GM12878 (cell line): Measurements from ENCODE around the gene TCF25. TPM values are rescaled to one million over a fixed set of nuclear protein-coding genes. Genes with fewer than 3 reads are reported as not detected.

Source experiments
- ATAC-seq: fragments of 200-7000 bp; cut with Tn5 transposase; 3 replicates; pipeline ENCODE4 v1.9.1; 2020; ENCODE audit warnings: mild to moderate bottlenecking, moderate library complexity
- BruUV-seq: library from RNA; stranded (reverse); fragments of 400-500 nt; replicated peaks from 2 replicates; lab custom pipeline; 2021; lab: Mats Ljungman, UMichigan
- CTCF ChIA-PET: fragments of 300-600 bp; sonication (Branson Sonifier 250); formaldehyde crosslinking; extraction: SDS; loops from one replicate; lab custom pipeline; 2021; ENCODE audit warnings: inconsistent platforms; lab: Yijun Ruan, JAX
- POLR2A ChIA-PET: fragments of 350-600 bp; formaldehyde crosslinking; extraction: SDS; loops from one replicate; lab custom pipeline; 2021; ENCODE audit warnings: inconsistent platforms; lab: Charles Lee
- RAD21 ChIA-PET: fragments of 300-600 bp; sonication (Branson Sonifier 250); formaldehyde crosslinking; loops from one replicate; lab custom pipeline; 2023; ENCODE audit warnings: antibody characterized with exemption; ENCODE audit not compliant: unreplicated experiment; lab: Charles Lee
- SMC1A ChIA-PET: fragments of 300-600 bp; sonication (Branson Sonifier 250); formaldehyde crosslinking; loops from one replicate; lab custom pipeline; 2023; ENCODE audit not compliant: unreplicated experiment, uncharacterized antibody; lab: Charles Lee
- DNase-seq: peaks from one replicate; pipeline ENCODE4 v3.0.0-alpha.2; 2011; ENCODE audit warnings: low read depth, low spot score
- FAIRE-seq: peaks from 3 replicates; lab custom pipeline; 2011; peaks lifted over from hg19 to GRCh38; lab: Jason Lieb, UNC
- H2AFZ ChIP-seq: 2 replicates; pipeline ENCODE4 v1.6.0; 2011; ENCODE audit warnings: low read depth, low read length, control low read depth; ENCODE audit not compliant: control insufficient read depth
- H3K27ac ChIP-seq: 2 replicates; pipeline ENCODE4 v1.5.1; 2011; ENCODE audit warnings: control low read depth; ENCODE audit not compliant: control insufficient read depth, insufficient read depth
- H3K27me3 ChIP-seq, 2 experiments: replicated peaks in 1 of 2; 2 replicates each; pipeline versions ENCODE4 v1.6.0 to v1.6.1; 2011; ENCODE audit warnings: low read length in 1 of 2; ENCODE audit not compliant: control insufficient read depth in 2 of 2, insufficient read depth in 2 of 2
- H3K36me3 ChIP-seq, 2 experiments: 2 replicates each; pipeline ENCODE4 v1.5.1; 2011; ENCODE audit warnings: low read length in 1 of 2; ENCODE audit not compliant: control insufficient read depth in 2 of 2, insufficient read depth in 2 of 2
- H3K4me1 ChIP-seq: 2 replicates; pipeline ENCODE4 v1.6.1; 2011; ENCODE audit warnings: mild to moderate bottlenecking, low read length, moderate library complexity, mixed read lengths; ENCODE audit not compliant: control insufficient read depth, insufficient read depth
- H3K4me2 ChIP-seq: 2 replicates; pipeline ENCODE4 v1.6.0; 2011; ENCODE audit warnings: control low read depth; ENCODE audit not compliant: control insufficient read depth, insufficient read depth
- H3K4me3 ChIP-seq: fragments of 200-600 bp; sonication (generic); 2 replicates; pipeline ENCODE4 v1.5.1; 2016
- H3K79me2 ChIP-seq: 2 replicates; pipeline ENCODE4 v1.6.0; 2011; ENCODE audit warnings: low read length; ENCODE audit not compliant: control insufficient read depth, insufficient read depth
- H3K9ac ChIP-seq: 2 replicates; pipeline ENCODE4 v1.8.0; 2011; ENCODE audit warnings: low read length, control low read depth, mixed read lengths; ENCODE audit not compliant: control insufficient read depth, insufficient read depth
- H3K9me3 ChIP-seq: replicated peaks from 3 replicates; pipeline ENCODE4 v1.5.1; 2011; ENCODE audit warnings: mild to moderate bottlenecking, low read length; ENCODE audit not compliant: control insufficient read depth, insufficient read depth
- H4K20me1 ChIP-seq: 2 replicates; pipeline ENCODE4 v1.6.0; 2011; ENCODE audit not compliant: control insufficient read depth, insufficient read depth
- BCL3 ChIP-seq: IDR thresholded peaks from 2 replicates; pipeline ENCODE4 v1.6.1; 2011; ENCODE audit warnings: borderline replicate concordance, low read depth, mild to moderate bottlenecking, moderate library complexity, low read length; ENCODE audit not compliant: insufficient read depth, poor library complexity, severe bottlenecking
- HDGF ChIP-seq: fragments of 450-650 bp; IDR thresholded peaks from 2 replicates; pipeline ENCODE4 v1.6.1; 2016; ENCODE audit warnings: antibody characterized with exemption
- MTA3 ChIP-seq: IDR thresholded peaks from 2 replicates; pipeline ENCODE4 v1.6.1; 2012; ENCODE audit warnings: low read length, inconsistent platforms, borderline replicate concordance
- NFXL1 ChIP-seq: fragments of 450-650 bp; IDR thresholded peaks from 2 replicates; pipeline ENCODE4 v1.6.1; 2017; ENCODE audit warnings: antibody characterized with exemption, mild to moderate bottlenecking, borderline replicate concordance
- RBBP5 ChIP-seq: fragments of 200-600 bp; sonication (generic); conservative IDR thresholded peaks from 2 replicates; pipeline ENCODE4 v1.6.1; 2016
- RELA ChIP-seq: fragments of 450-650 bp; IDR thresholded peaks from 2 replicates; pipeline ENCODE4 v1.8.0; 2014; ENCODE audit warnings: borderline replicate concordance; ENCODE audit not compliant: partially characterized antibody
- TARDBP ChIP-seq: IDR thresholded peaks from 2 replicates; pipeline ENCODE4 v1.6.1; 2016; ENCODE audit warnings: borderline replicate concordance
- ZBTB40 ChIP-seq: fragments of 450-650 bp; IDR thresholded peaks from 2 replicates; pipeline ENCODE4 v1.6.1; 2016; ENCODE audit warnings: mild to moderate bottlenecking, moderate library complexity, borderline replicate concordance
- ZNF207 ChIP-seq: fragments of 450-650 bp; IDR thresholded peaks from 2 replicates; pipeline ENCODE4 v1.6.1; 2014; ENCODE audit warnings: antibody characterized with exemption, mild to moderate bottlenecking, borderline replicate concordance
- WGBS: methylation state at CpG from one replicate; pipeline ENCODE4 v1.1.6; 2016; ENCODE audit warnings: low lambda C conversion rate; ENCODE audit not compliant: insufficient replicate concordance, insufficient coverage; ENCODE audit errors: missing lambda C conversion rate; 5-methylcytosine and 5-hydroxymethylcytosine counted together
- in situ Hi-C: fragments of 300-500 bp; cut with MboI; formaldehyde crosslinking; loops from 9 replicates; pipeline ENCODE4 v1.14.3; 2018; ENCODE audit warnings: mixed read lengths
- intact Hi-C: fragments of 100-400 bp; cut with micrococcal nuclease; formaldehyde crosslinking; loops from one replicate; pipeline ENCODE4 v1.14.2; 2022; ENCODE audit not compliant: unreplicated experiment
- polyA plus RNA-seq, 11 experiments: library from polyadenylated mRNA; depleted of rRNA in 4 of 11; unstranded in 6 of 11; stranded (reverse) in 5 of 11; fragments of >200 nt; fragmentation: Nextera tagmentation in 4 of 11; fragmentation: Illumina TruSeq in 1 of 11; extraction: Ambion mirVana in 4 of 11; extraction: Trizol in 1 of 11; gene quantifications; 1 replicate in 1 of 11; 2 replicates in 10 of 11; pipeline versions ENCODE4 v1.2.1 to v1.2.3, GENCODE V29; 2011 to 2016; ENCODE audit warnings: inconsistent platforms in 2 of 11, missing spikeins in 2 of 11, low read depth in 1 of 11
- total RNA-seq, 4 experiments: library from RNA; depleted of rRNA in 3 of 4; stranded (reverse); fragments of >200 nt in 3 of 4; fragmentation: Illumina TruSeq in 1 of 4; extraction: Trizol in 1 of 4; gene quantifications; 2 replicates each; pipeline versions ENCODE4 v1.2.1 to v1.2.3, GENCODE V29; 2013 to 2021

The TCF25 gene
- total and polyA plus RNA-seq, 10 of the 15 experiments (the other 5 are each of a cell fraction or from before 2014, with no cell fraction given), result 8.4 to 130 (median 89.4) TPM

- Histone ChIP-seq H2AFZ (no peak overlapping the region), H3K4me1 (no peaks in the 10 kb centered on the region), H3K36me3 (peaks cover 0 to 5% of the 10 kb centered on the region in 2 experiments), H3K27ac (no peak overlapping the region), H3K79me2 (no peaks in the 10 kb centered on the region), H3K27me3 (no peaks in the 10 kb centered on the region), H3K9me3 (no peaks in the 10 kb centered on the region), H3K4me3 (no peak overlapping the region), H3K9ac (no peak overlapping the region), H3K4me2 (no peak overlapping the region), H4K20me1 (no peaks in the 10 kb centered on the region)
- CTCF ChIA-PET, result no interaction called here
- SMC1A ChIA-PET, result no interaction called here
- POLR2A ChIA-PET, result no interaction called here
- no peak for TF ChIP-seq ZNF207
- no peak for TF ChIP-seq MTA3
- TF ChIP-seq NFXL1, result no peak
- TF ChIP-seq RELA, result no peak
- no peak for TF ChIP-seq ZBTB40
- TF ChIP-seq HDGF, result no peak
- TF ChIP-seq TARDBP, result no peak
- no peak for TF ChIP-seq RBBP5
- no peak for TF ChIP-seq BCL3
- no TSS peak for BruUV-seq
- RAD21 ChIA-PET, result no interaction called here
- intact Hi-C loops (no loop called here), in situ Hi-C loops (no loop called here)
- ATAC-seq, result no peak
- DNase-seq, result no peak
- FAIRE-seq, result no peak
- 94% methylated on average over 13 of the region's 13 CpGs for WGBS
Observed at GRCh38 chr16:89960966-89961365, 87.6 kb downstream of the TCF25 start.

Other genes starting within 250 kb of the TCF25 start
Only the 7 nearest of the 13 such genes appear.
- 14.2 and 15.5 TPM in 2 replicates for gene ZNF276, start 152.1 kb upstream of the TCF25 start, total RNA-seq (2014; rRNA removed)
- 6.8 and 11.6 TPM in 2 replicates for gene ZNF276, start 152.1 kb upstream of the TCF25 start, total RNA-seq (2014; rRNA removed; fragmentation: Illumina TruSeq; extraction: Trizol)
- gene ZNF276, start 152.1 kb upstream of the TCF25 start, total RNA-seq (2021), result 18.5 and 22.3 TPM in 2 replicates
- 6.0 and 9.4 TPM in 2 replicates for gene ZNF276, start 152.1 kb upstream of the TCF25 start, polyA plus RNA-seq (2011; rRNA removed)
- 5.9 and 10.3 TPM in 2 replicates for gene ZNF276, start 152.1 kb upstream of the TCF25 start, polyA plus RNA-seq (2014; fragmentation: Illumina TruSeq; extraction: Trizol)
- under 1 TPM; 0.27 to 0.93 TPM for gene ZNF276, start 152.1 kb upstream of the TCF25 start, polyA plus RNA-seq (2014; fragmentation: Nextera tagmentation; extraction: Ambion mirVana)
- gene ZNF276, start 152.1 kb upstream of the TCF25 start, polyA plus RNA-seq (2014; rRNA removed), result 22.7 and 27.1 TPM in 2 replicates
- gene ZNF276, start 152.1 kb upstream of the TCF25 start, polyA plus RNA-seq (2016; fragmentation: Nextera tagmentation; extraction: Ambion mirVana), result 1 to 10 TPM; 8.0 TPM
- 46.8 and 57.7 TPM in 2 replicates for gene FANCA, start 56.9 kb upstream of the TCF25 start, total RNA-seq (2014; rRNA removed)
- 32.0 and 32.1 TPM in 2 replicates for gene FANCA, start 56.9 kb upstream of the TCF25 start, total RNA-seq (2014; rRNA removed; fragmentation: Illumina TruSeq; extraction: Trizol)
- gene FANCA, start 56.9 kb upstream of the TCF25 start, total RNA-seq (2021), result 64.3 and 84.5 TPM in 2 replicates
- gene FANCA, start 56.9 kb upstream of the TCF25 start, polyA plus RNA-seq (2011; rRNA removed), result 35.5 and 57.6 TPM in 2 replicates
- gene FANCA, start 56.9 kb upstream of the TCF25 start, polyA plus RNA-seq (2014; fragmentation: Illumina TruSeq; extraction: Trizol), result 30.6 and 54.3 TPM in 2 replicates
- 1 to 10 TPM; 4.7 to 6.9 TPM for gene FANCA, start 56.9 kb upstream of the TCF25 start, polyA plus RNA-seq (2014; fragmentation: Nextera tagmentation; extraction: Ambion mirVana)
- gene FANCA, start 56.9 kb upstream of the TCF25 start, polyA plus RNA-seq (2014; rRNA removed), result 79.6 and 95.9 TPM in 2 replicates
- gene FANCA, start 56.9 kb upstream of the TCF25 start, polyA plus RNA-seq (2016; fragmentation: Nextera tagmentation; extraction: Ambion mirVana), result 10 to 100 TPM; 50.4 to 53.4 TPM
- gene SPIRE2, start 45.1 kb upstream of the TCF25 start, total RNA-seq (2014; rRNA removed), result 0.05 and 0.23 TPM in 2 replicates
- gene SPIRE2, start 45.1 kb upstream of the TCF25 start, total RNA-seq (2014; rRNA removed; fragmentation: Illumina TruSeq; extraction: Trizol), result 0.27 and 0.32 TPM in 2 replicates
- 0.35 and 0.64 TPM in 2 replicates for gene SPIRE2, start 45.1 kb upstream of the TCF25 start, total RNA-seq (2021)
- gene SPIRE2, start 45.1 kb upstream of the TCF25 start, polyA plus RNA-seq (2011; rRNA removed), result 0.04 TPM in 1 of 2 replicates, not detected in the other
- 0.46 and 0.52 TPM in 2 replicates for gene SPIRE2, start 45.1 kb upstream of the TCF25 start, polyA plus RNA-seq (2014; fragmentation: Illumina TruSeq; extraction: Trizol)
- under 1 TPM; 0.03 to 0.18 TPM for gene SPIRE2, start 45.1 kb upstream of the TCF25 start, polyA plus RNA-seq (2014; fragmentation: Nextera tagmentation; extraction: Ambion mirVana)
- 0.05 and 0.28 TPM in 2 replicates for gene SPIRE2, start 45.1 kb upstream of the TCF25 start, polyA plus RNA-seq (2014; rRNA removed)
- gene SPIRE2, start 45.1 kb upstream of the TCF25 start, polyA plus RNA-seq (2016; fragmentation: Nextera tagmentation; extraction: Ambion mirVana), result under 1 TPM in 1 of 2 experiments, not detected in 1; 0.56 TPM
- gene MC1R, start 45.3 kb downstream of the TCF25 start, total RNA-seq (2014; rRNA removed), result 0.60 and 0.62 TPM in 2 replicates
- 0.28 and 0.40 TPM in 2 replicates for gene MC1R, start 45.3 kb downstream of the TCF25 start, total RNA-seq (2014; rRNA removed; fragmentation: Illumina TruSeq; extraction: Trizol)
- 0.72 and 1.3 TPM in 2 replicates for gene MC1R, start 45.3 kb downstream of the TCF25 start, total RNA-seq (2021)
- gene MC1R, start 45.3 kb downstream of the TCF25 start, polyA plus RNA-seq (2011; rRNA removed), result 0.68 and 1.0 TPM in 2 replicates
- 0.50 TPM in 1 of 2 replicates, not detected in the other for gene MC1R, start 45.3 kb downstream of the TCF25 start, polyA plus RNA-seq (2014; fragmentation: Illumina TruSeq; extraction: Trizol)
- gene MC1R, start 45.3 kb downstream of the TCF25 start, polyA plus RNA-seq (2014; fragmentation: Nextera tagmentation; extraction: Ambion mirVana), result under 1 TPM; 0.06 to 0.07 TPM
- gene MC1R, start 45.3 kb downstream of the TCF25 start, polyA plus RNA-seq (2014; rRNA removed), result 1.8 and 2.3 TPM in 2 replicates
- gene MC1R, start 45.3 kb downstream of the TCF25 start, polyA plus RNA-seq (2016; fragmentation: Nextera tagmentation; extraction: Ambion mirVana), result under 1 TPM; 0.18 to 0.40 TPM
- gene TUBB3, start 49.8 kb downstream of the TCF25 start, total RNA-seq (2014; rRNA removed), result 1.3 and 1.6 TPM in 2 replicates
- gene TUBB3, start 49.8 kb downstream of the TCF25 start, total RNA-seq (2014; rRNA removed; fragmentation: Illumina TruSeq; extraction: Trizol), result 0.49 and 0.69 TPM in 2 replicates
- gene TUBB3, start 49.8 kb downstream of the TCF25 start, total RNA-seq (2021), result 1.6 and 2.3 TPM in 2 replicates
- gene TUBB3, start 49.8 kb downstream of the TCF25 start, polyA plus RNA-seq (2011; rRNA removed), result 0.19 and 0.58 TPM in 2 replicates
- gene TUBB3, start 49.8 kb downstream of the TCF25 start, polyA plus RNA-seq (2014; fragmentation: Illumina TruSeq; extraction: Trizol), result 0.32 TPM in 1 of 2 replicates, not detected in the other
- under 1 TPM in 1 of 2 experiments, not detected in 1; 0.09 TPM for gene TUBB3, start 49.8 kb downstream of the TCF25 start, polyA plus RNA-seq (2014; fragmentation: Nextera tagmentation; extraction: Ambion mirVana)
- 0.50 and 0.86 TPM in 2 replicates for gene TUBB3, start 49.8 kb downstream of the TCF25 start, polyA plus RNA-seq (2014; rRNA removed)
- gene TUBB3, start 49.8 kb downstream of the TCF25 start, polyA plus RNA-seq (2016; fragmentation: Nextera tagmentation; extraction: Ambion mirVana), result 1 to 10 TPM; 1.3 to 2.5 TPM
- gene DEF8, start 75.2 kb downstream of the TCF25 start, total RNA-seq (2014; rRNA removed), result 88.3 and 98.2 TPM in 2 replicates
- 35.3 and 38.6 TPM in 2 replicates for gene DEF8, start 75.2 kb downstream of the TCF25 start, total RNA-seq (2014; rRNA removed; fragmentation: Illumina TruSeq; extraction: Trizol)
- gene DEF8, start 75.2 kb downstream of the TCF25 start, total RNA-seq (2021), result 63.8 and 72.1 TPM in 2 replicates
- 14.4 and 27.9 TPM in 2 replicates for gene DEF8, start 75.2 kb downstream of the TCF25 start, polyA plus RNA-seq (2011; rRNA removed)
- 13.5 and 28.8 TPM in 2 replicates for gene DEF8, start 75.2 kb downstream of the TCF25 start, polyA plus RNA-seq (2014; fragmentation: Illumina TruSeq; extraction: Trizol)
- 10 to 100 TPM; 17.0 to 33.5 TPM for gene DEF8, start 75.2 kb downstream of the TCF25 start, polyA plus RNA-seq (2014; fragmentation: Nextera tagmentation; extraction: Ambion mirVana)
- gene DEF8, start 75.2 kb downstream of the TCF25 start, polyA plus RNA-seq (2014; rRNA removed), result 80.6 and 124 TPM in 2 replicates
- gene DEF8, start 75.2 kb downstream of the TCF25 start, polyA plus RNA-seq (2016; fragmentation: Nextera tagmentation; extraction: Ambion mirVana), result 10 to 100 TPM; 63.2 to 64.1 TPM
- gene DBNDD1, start 145.9 kb downstream of the TCF25 start, total RNA-seq (2014; rRNA removed), result 0.45 and 0.54 TPM in 2 replicates
- 0.63 and 0.92 TPM in 2 replicates for gene DBNDD1, start 145.9 kb downstream of the TCF25 start, total RNA-seq (2014; rRNA removed; fragmentation: Illumina TruSeq; extraction: Trizol)
- gene DBNDD1, start 145.9 kb downstream of the TCF25 start, total RNA-seq (2021), result 1.3 and 1.5 TPM in 2 replicates
- 2.8 and 4.6 TPM in 2 replicates for gene DBNDD1, start 145.9 kb downstream of the TCF25 start, polyA plus RNA-seq (2011; rRNA removed)
- 0.70 and 0.91 TPM in 2 replicates for gene DBNDD1, start 145.9 kb downstream of the TCF25 start, polyA plus RNA-seq (2014; fragmentation: Illumina TruSeq; extraction: Trizol)
- gene DBNDD1, start 145.9 kb downstream of the TCF25 start, polyA plus RNA-seq (2014; fragmentation: Nextera tagmentation; extraction: Ambion mirVana), result under 1 TPM; 0.06 to 0.09 TPM
- gene DBNDD1, start 145.9 kb downstream of the TCF25 start, polyA plus RNA-seq (2014; rRNA removed), result 1.4 and 2.4 TPM in 2 replicates
- under 1 TPM; 0.28 to 0.48 TPM for gene DBNDD1, start 145.9 kb downstream of the TCF25 start, polyA plus RNA-seq (2016; fragmentation: Nextera tagmentation; extraction: Ambion mirVana)